Fibroblast of lung (primary cell): Measurements from ENCODE around the gene N4BP2L1. TPM values are rescaled to one million over a fixed set of nuclear protein-coding genes. Genes with fewer than 3 reads are reported as not detected.
"Not testable (repeated sequence)": the region's sequence is repeated elsewhere in the genome, so short reads cannot be mapped to it uniquely, and the experiment has no call there.

Source experiments
- DNase-seq, 2 donors: peaks; one replicate each; pipeline versions ENCODE4 v3.0.0 to v3.0.0-alpha.2; 2010; ENCODE audit warnings: low read depth in 2 of 2
- H2AFZ ChIP-seq: 2 replicates; pipeline ENCODE4 v1.5.1; 2012; ENCODE audit warnings: low read length, control low read depth, inconsistent platforms
- H3K27ac ChIP-seq: 2 replicates; pipeline ENCODE4 v1.5.1; 2011; ENCODE audit warnings: low read length, control low read depth; ENCODE audit not compliant: insufficient read depth
- H3K27me3 ChIP-seq: 2 replicates; pipeline ENCODE4 v1.5.1; 2011; ENCODE audit warnings: mild to moderate bottlenecking, low read length; ENCODE audit not compliant: control insufficient read depth, insufficient read depth
- H3K36me3 ChIP-seq: 2 replicates; pipeline ENCODE4 v1.5.1; 2011; ENCODE audit warnings: low read length; ENCODE audit not compliant: control insufficient read depth, insufficient read depth
- H3K4me1 ChIP-seq: 2 replicates; pipeline ENCODE4 v1.5.1; 2011; ENCODE audit warnings: low read length; ENCODE audit not compliant: control insufficient read depth, insufficient read depth; ENCODE audit errors: extremely low read depth
- H3K4me2 ChIP-seq: 2 replicates; pipeline ENCODE4 v1.5.1; 2011; ENCODE audit warnings: low read length, control low read depth; ENCODE audit not compliant: insufficient read depth; ENCODE audit errors: extremely low read depth
- H3K4me3 ChIP-seq, 4 experiments: fragments of 200-600 bp in 1 of 4; sonication (generic) in 1 of 4; replicated peaks in 1 of 4; 2 replicates each; pipeline ENCODE4 v1.5.1; 2011 to 2016; ENCODE audit warnings: low read length in 4 of 4, low read depth in 3 of 4, mild to moderate bottlenecking in 3 of 4, control low read depth in 2 of 4, inconsistent platforms in 1 of 4, mixed read lengths in 1 of 4; ENCODE audit not compliant: insufficient read depth in 1 of 4; ENCODE audit errors: control extremely low read depth in 1 of 4
- H3K79me2 ChIP-seq: 2 replicates; pipeline ENCODE4 v1.5.1; 2012; ENCODE audit warnings: mild to moderate bottlenecking, low read length, inconsistent platforms; ENCODE audit not compliant: control insufficient read depth, insufficient read depth
- H3K9ac ChIP-seq: 2 replicates; pipeline ENCODE4 v1.5.1; 2011; ENCODE audit warnings: mild to moderate bottlenecking, low read length, control low read depth; ENCODE audit not compliant: insufficient read depth
- H3K9me3 ChIP-seq: 2 replicates; pipeline ENCODE4 v1.5.1; 2012; ENCODE audit warnings: low read depth, low read length; ENCODE audit not compliant: control insufficient read depth, insufficient read depth
- H4K20me1 ChIP-seq: 2 replicates; pipeline ENCODE4 v1.5.1; 2011; ENCODE audit warnings: low read length; ENCODE audit not compliant: control insufficient read depth, insufficient read depth; ENCODE audit errors: extremely low read depth
- CTCF ChIP-seq, 2 donors: IDR thresholded peaks in 1 of 2; conservative IDR thresholded peaks in 1 of 2; 1 replicate in 1 of 2; 2 replicates in 1 of 2; pipeline ENCODE4 v1.5.1; 2011 to 2012; ENCODE audit warnings: low read length in 2 of 2, control low read depth in 1 of 2, inconsistent platforms in 1 of 2, low read depth in 1 of 2, mild to moderate bottlenecking in 1 of 2
- EZH2 ChIP-seq: IDR thresholded peaks from 2 replicates; pipeline ENCODE4 v1.5.1; 2012; ENCODE audit warnings: low read length, control low read depth, mild to moderate bottlenecking; ENCODE audit errors: missing control alignments
- polyA plus RNA-seq, 2 donors: library from polyadenylated mRNA; depleted of rRNA in 1 of 2; stranded (reverse) in 1 of 2; unstranded in 1 of 2; fragments of >200 nt; gene quantifications; 2 replicates each; pipeline ENCODE4 v1.2.1, GENCODE V29; 2011 to 2012; ENCODE audit warnings: missing spikeins in 1 of 2
- total RNA-seq: library from RNA; depleted of rRNA; stranded (reverse); fragments of >200 nt; gene quantifications from 2 replicates; pipeline ENCODE4 v1.2.1, GENCODE V29; 2014

N4BP2L1 gene
- total and polyA plus RNA-seq, 2 donors (not counting 1 experiment from before 2014, with no cell fraction given): 2.7 to 5.9 TPM

- Histone ChIP-seq H3K9ac (no peak overlapping the region), H3K4me3 (no peak overlapping the region), H4K20me1 (no peaks in the 10 kb centered on the region), H3K27me3 (no peaks in the 10 kb centered on the region), H3K36me3 (no peaks in the 10 kb centered on the region), H3K27ac (no peak overlapping the region), H3K79me2 (no peaks in the 10 kb centered on the region), H3K4me1 (no peaks in the 10 kb centered on the region), H3K4me2 (no peak overlapping the region), H3K9me3 (no peaks in the 10 kb centered on the region), H2AFZ (no peak overlapping the region)
- DNase-seq: no peak
- TF ChIP-seq EZH2: no peak
- TF ChIP-seq CTCF (conservative IDR thresholded peaks at IDR 0.05 in 1 of 2, IDR thresholded peaks at IDR 0.05 in 1 of 2; ENCODE audit: low read depth in 1 of 2, low read length in 2 of 2): no peak
These were observed 65.4 kb downstream of the N4BP2L1 start for GRCh38 chr13:32362574-32362973.

DNA sequence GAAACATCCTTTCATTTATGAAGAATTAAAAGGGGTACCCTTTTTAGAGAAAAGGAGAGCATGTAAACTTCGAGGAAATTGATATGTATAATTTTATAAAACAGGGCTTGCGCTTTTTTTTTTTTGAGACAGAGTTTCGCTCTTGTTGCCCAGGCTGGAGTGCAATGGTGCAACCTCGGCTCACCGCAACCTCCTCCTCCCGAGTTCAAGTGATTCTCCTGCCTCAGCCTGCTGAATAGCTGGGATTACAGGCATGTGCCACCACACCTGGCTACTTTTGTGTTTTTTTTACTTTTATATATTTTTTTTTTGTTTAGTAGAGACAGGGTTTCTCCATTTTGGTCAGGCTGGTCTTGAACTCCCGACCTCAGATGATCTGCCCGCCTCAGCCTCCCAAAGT lies 72.0 kb downstream of the N4BP2L1 start:
- H3K4me1 ChIP-seq, H3K79me2 ChIP-seq, H3K36me3 ChIP-seq, H3K27me3 ChIP-seq, H3K4me2 ChIP-seq, H4K20me1 ChIP-seq, H3K4me3 ChIP-seq, H3K9me3 ChIP-seq, DNase-seq, H3K9ac ChIP-seq, H3K27ac ChIP-seq, H2AFZ ChIP-seq: not testable (repeated sequence)

- no peak overlapping the region for H3K4me3 ChIP-seq
- H2AFZ ChIP-seq: no peak overlapping the region
- DNase-seq: no peak
- H3K79me2 ChIP-seq: no peaks in the 10 kb centered on the region
- H3K36me3 ChIP-seq: no peaks in the 10 kb centered on the region
- H3K4me1 ChIP-seq: no peaks in the 10 kb centered on the region
- no peak overlapping the region for H3K9ac ChIP-seq
- no peaks in the 10 kb centered on the region for H3K9me3 ChIP-seq
- H3K4me2 ChIP-seq: no peak overlapping the region
- no peaks in the 10 kb centered on the region for H4K20me1 ChIP-seq
- H3K27me3 ChIP-seq: no peaks in the 10 kb centered on the region
- H3K27ac ChIP-seq: no peak overlapping the region
- TF ChIP-seq CTCF (conservative IDR thresholded peaks at IDR 0.05 in 1 of 2, IDR thresholded peaks at IDR 0.05 in 1 of 2; ENCODE audit: low read depth in 1 of 2, low read length in 2 of 2) (no peak), EZH2 (no peak)
These were observed 73.9 kb downstream of the N4BP2L1 start for GRCh38 chr13:32354040-32354439.

GRCh38 chr13:32350839-32351441 lies 77.0 kb downstream of the N4BP2L1 start:
- not testable (repeated sequence) for H3K79me2 ChIP-seq, H3K4me3 ChIP-seq, H3K9me3 ChIP-seq, H2AFZ ChIP-seq, H3K36me3 ChIP-seq, DNase-seq, H3K27ac ChIP-seq, H3K27me3 ChIP-seq, H3K4me2 ChIP-seq, H3K4me1 ChIP-seq, H4K20me1 ChIP-seq, H3K9ac ChIP-seq

Other genes starting within 250 kb of the N4BP2L1 start
- gene ZAR1L, start 112.8 kb downstream of the N4BP2L1 start, total RNA-seq: not detected in 2 replicates
- gene ZAR1L, start 112.8 kb downstream of the N4BP2L1 start, polyA plus RNA-seq: not detected in 2 replicates
- 2.1 and 4.5 TPM in 2 replicates for gene BRCA2, start 112.6 kb downstream of the N4BP2L1 start, total RNA-seq
- 2.0 and 3.2 TPM in 2 replicates for gene BRCA2, start 112.6 kb downstream of the N4BP2L1 start, polyA plus RNA-seq
- 106 and 139 TPM in 2 replicates for gene N4BP2L2, start 110.7 kb upstream of the N4BP2L1 start, total RNA-seq
- 40.7 and 62.4 TPM in 2 replicates for gene N4BP2L2, start 110.7 kb upstream of the N4BP2L1 start, polyA plus RNA-seq
- 23.6 and 25.6 TPM in 2 replicates for gene PDS5B, start 158.3 kb upstream of the N4BP2L1 start, total RNA-seq
- gene PDS5B, start 158.3 kb upstream of the N4BP2L1 start, polyA plus RNA-seq: 18.5 and 18.6 TPM in 2 replicates